ENCODE results near the gene SLC11A1. TPM values are rescaled to one million over a fixed set of nuclear protein-coding genes. Genes with fewer than 3 reads are reported as not detected.

Gene SLC11A1
- total and polyA plus RNA-seq, 2 experiments from 2014 or later: 0.60 to 0.74 TPM

DNA sequence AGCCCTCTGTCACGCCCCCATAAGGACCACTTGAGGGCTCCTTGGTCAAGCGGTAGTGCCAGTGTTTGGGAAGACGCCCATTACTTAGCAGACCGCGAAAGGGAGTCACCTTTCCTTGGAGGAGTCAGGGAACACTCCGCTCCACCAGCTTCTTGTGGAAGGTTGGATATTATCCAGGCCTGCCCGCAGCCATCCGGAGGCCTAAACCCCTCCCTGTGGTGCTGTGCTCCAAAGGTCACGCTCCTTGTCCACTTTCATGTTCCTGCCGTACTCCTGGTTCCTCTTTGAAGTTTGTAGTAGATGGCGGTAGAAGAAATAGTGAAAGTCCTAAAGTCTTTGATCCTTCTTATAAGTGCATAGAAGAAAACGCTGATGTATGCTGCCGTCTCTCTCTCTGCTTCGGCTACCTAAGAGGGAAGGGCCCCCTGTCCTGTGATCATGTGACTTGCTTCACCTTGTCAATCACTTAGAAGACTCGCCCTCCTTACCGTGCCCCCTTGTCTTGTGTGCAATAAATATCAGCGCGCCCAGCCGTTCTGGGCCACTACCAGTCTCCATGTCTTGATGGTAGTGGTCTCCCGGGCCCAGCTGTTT, 27.1 kb upstream of the SLC11A1 start:
- Histone ChIP-seq H3K4me2 (peak overlapping the region; percentile 34), H3K79me2 (no peaks in the 10 kb centered on the region), H4K20me1 (ENCODE audit: insufficient read depth, poor library complexity, severe bottlenecking) (no peaks in the 10 kb centered on the region), H3K4me3 (no peak overlapping the region), H2AFZ (peak overlapping the region; percentile 17), H3K9me3 (ENCODE audit: low read depth) (no peaks in the 10 kb centered on the region), H3K27me3 (no peaks in the 10 kb centered on the region), H3K9me2 (replicated peaks; ENCODE audit: insufficient read depth) (no peaks in the 10 kb centered on the region), H3K4me1 (ENCODE audit: insufficient read depth) (peaks cover 11% of the 10 kb centered on the region), H3K36me3 (replicated peaks; ENCODE audit: insufficient read depth, low read depth) (no peaks in the 10 kb centered on the region), H3K27ac (peak overlapping the region; percentile 42)
- 50% methylated on average over 20 of the region's 20 CpGs for WGBS (ENCODE audit: low lambda C conversion rate, missing lambda C conversion rate)
- DNase-seq (ENCODE audit: low spot score): no peak
- no peak for TF ChIP-seq EZH2 (IDR thresholded peaks at IDR 0.05; ENCODE audit: borderline replicate concordance)
- no peak for TF ChIP-seq EZH2phosphoT487 (IDR thresholded peaks at IDR 0.05; ENCODE audit: low read depth, severe bottlenecking, unreplicated experiment)
- TF ChIP-seq, protein P1, sequence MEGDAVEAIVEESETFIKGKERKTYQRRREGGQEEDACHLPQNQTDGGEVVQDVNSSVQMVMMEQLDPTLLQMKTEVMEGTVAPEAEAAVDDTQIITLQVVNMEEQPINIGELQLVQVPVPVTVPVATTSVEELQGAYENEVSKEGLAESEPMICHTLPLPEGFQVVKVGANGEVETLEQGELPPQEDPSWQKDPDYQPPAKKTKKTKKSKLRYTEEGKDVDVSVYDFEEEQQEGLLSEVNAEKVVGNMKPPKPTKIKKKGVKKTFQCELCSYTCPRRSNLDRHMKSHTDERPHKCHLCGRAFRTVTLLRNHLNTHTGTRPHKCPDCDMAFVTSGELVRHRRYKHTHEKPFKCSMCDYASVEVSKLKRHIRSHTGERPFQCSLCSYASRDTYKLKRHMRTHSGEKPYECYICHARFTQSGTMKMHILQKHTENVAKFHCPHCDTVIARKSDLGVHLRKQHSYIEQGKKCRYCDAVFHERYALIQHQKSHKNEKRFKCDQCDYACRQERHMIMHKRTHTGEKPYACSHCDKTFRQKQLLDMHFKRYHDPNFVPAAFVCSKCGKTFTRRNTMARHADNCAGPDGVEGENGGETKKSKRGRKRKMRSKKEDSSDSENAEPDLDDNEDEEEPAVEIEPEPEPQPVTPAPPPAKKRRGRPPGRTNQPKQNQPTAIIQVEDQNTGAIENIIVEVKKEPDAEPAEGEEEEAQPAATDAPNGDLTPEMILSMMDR (IDR thresholded peaks at IDR 0.05; ENCODE audit: poor library complexity): no peak

DNA sequence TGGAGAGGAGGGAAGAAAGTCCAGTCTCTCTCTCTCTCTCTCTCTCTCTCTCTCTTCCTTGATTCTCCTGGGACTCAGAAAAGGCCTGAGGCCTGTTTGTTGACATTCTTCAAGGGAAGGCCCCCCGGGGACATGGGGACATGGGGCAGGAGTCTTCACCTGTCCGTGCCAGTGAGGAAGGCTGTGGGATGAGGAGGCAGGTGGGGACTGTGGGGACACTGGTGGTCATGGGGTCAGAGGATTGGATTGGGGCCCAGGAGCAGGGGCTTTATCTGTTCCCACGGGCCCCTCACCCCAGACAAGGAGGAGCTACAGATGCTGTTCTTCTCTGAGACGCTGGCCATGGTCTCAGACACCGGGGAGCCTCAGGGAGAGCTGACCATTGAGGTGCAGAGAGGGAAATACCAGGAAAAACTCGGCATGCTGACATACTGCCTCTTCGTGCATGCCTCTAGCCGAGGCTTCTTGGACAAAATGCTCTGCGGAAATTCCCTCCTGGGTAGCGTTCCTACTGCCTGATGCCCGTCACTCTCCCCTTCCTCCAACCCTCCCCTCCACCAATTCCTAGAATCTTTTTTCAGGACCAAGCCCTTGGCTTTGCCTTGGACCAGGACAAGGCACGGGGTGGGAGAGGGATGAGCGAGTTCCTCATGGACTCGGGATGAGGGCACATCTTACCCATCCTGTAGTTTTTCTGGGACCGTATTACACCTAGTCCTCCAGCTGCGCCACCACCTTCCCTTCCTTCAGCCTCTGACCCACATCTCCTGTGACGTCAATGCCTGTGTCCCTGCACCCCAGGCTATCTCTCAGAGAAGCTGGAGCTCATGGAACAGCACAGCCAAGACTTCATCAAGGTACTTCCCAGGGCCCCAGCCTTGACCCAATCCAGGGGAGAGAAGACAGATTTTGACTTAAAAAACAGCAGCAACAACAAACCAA, 24.6 kb upstream of the SLC11A1 start:
- WGBS (ENCODE audit: low lambda C conversion rate, missing lambda C conversion rate): 58% methylated on average over 17 of the region's 17 CpGs
- Histone ChIP-seq H3K4me3 (no peak overlapping the region), H3K4me1 (ENCODE audit: insufficient read depth) (peaks cover 15% of the 10 kb centered on the region), H3K9me2 (replicated peaks; ENCODE audit: insufficient read depth) (no peaks in the 10 kb centered on the region), H2AFZ (no peak overlapping the region), H3K27me3 (no peaks in the 10 kb centered on the region), H3K9me3 (ENCODE audit: low read depth) (no peaks in the 10 kb centered on the region), H3K4me2 (no peak overlapping the region), H4K20me1 (ENCODE audit: insufficient read depth, poor library complexity, severe bottlenecking) (no peaks in the 10 kb centered on the region), H3K36me3 (replicated peaks; ENCODE audit: insufficient read depth, low read depth) (no peaks in the 10 kb centered on the region), H3K27ac (peak overlapping the region; percentile 69), H3K79me2 (no peaks in the 10 kb centered on the region)
- TF ChIP-seq, protein P1 (IDR thresholded peaks at IDR 0.05; ENCODE audit: poor library complexity): no peak
- no peak for TF ChIP-seq EZH2 (IDR thresholded peaks at IDR 0.05; ENCODE audit: borderline replicate concordance)
- no peak for TF ChIP-seq EZH2phosphoT487 (IDR thresholded peaks at IDR 0.05; ENCODE audit: low read depth, severe bottlenecking, unreplicated experiment)
- DNase-seq (ENCODE audit: low spot score): no peak

DNA sequence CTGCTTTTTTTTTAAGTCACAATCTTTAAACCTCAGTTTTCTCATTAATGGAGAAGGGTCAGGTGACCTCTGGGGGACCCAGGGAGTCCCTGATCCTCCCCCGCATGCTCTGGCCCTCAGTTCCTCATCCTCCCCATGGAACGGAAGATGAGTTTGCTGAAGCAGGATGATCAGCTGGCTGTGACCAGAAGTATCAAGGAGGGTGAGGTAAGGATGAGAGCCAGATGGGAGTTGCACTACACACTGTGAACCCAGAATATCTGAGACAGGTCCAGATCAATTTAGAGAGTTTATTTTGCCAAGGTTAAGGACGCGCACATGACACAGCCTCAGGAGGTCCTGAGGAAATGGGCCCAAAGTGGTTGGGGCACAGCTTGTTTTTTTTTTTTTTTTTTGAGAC, 21.6 kb upstream of the SLC11A1 start:
- Histone ChIP-seq H3K4me3 (no peak overlapping the region), H3K9me2 (replicated peaks; ENCODE audit: insufficient read depth) (no peaks in the 10 kb centered on the region), H3K79me2 (no peaks in the 10 kb centered on the region), H3K4me2 (no peak overlapping the region), H2AFZ (no peak overlapping the region), H3K4me1 (ENCODE audit: insufficient read depth) (peaks cover 15% of the 10 kb centered on the region), H3K27me3 (no peaks in the 10 kb centered on the region), H4K20me1 (ENCODE audit: insufficient read depth, poor library complexity, severe bottlenecking) (no peaks in the 10 kb centered on the region), H3K27ac (no peak overlapping the region), H3K36me3 (replicated peaks; ENCODE audit: insufficient read depth, low read depth) (no peaks in the 10 kb centered on the region), H3K9me3 (ENCODE audit: low read depth) (no peaks in the 10 kb centered on the region)
- no peak for DNase-seq (ENCODE audit: low spot score)
- whole genome bisulfite sequencing (ENCODE audit: low lambda C conversion rate, missing lambda C conversion rate): 90% methylated on average over 4 of the region's 4 CpGs
- TF ChIP-seq, protein P1 (IDR thresholded peaks at IDR 0.05; ENCODE audit: poor library complexity): no peak
- TF ChIP-seq EZH2 (IDR thresholded peaks at IDR 0.05; ENCODE audit: borderline replicate concordance) (no peak), EZH2phosphoT487 (IDR thresholded peaks at IDR 0.05; ENCODE audit: low read depth, severe bottlenecking, unreplicated experiment) (no peak)
